ENCODE measurements around the gene FSCN2. TPM values are rescaled to one million over a fixed set of nuclear protein-coding genes. Genes with fewer than 3 reads are reported as not detected.
A peak's percentile ranks its signal among the peaks of the same experiment; 100 is the strongest.

The FSCN2 gene
- total RNA-seq, 3 donors from 2014 or later (not counting 1 experiment from before 2014, with no cell fraction given): 0.26 to 2.6 (median 1.0) TPM

GRCh38 chr17:81577278-81578000 is 49.3 kb downstream of the FSCN2 start:
- H3K27ac ChIP-seq (ENCODE audit: low read length): no peak overlapping the region

GRCh38 chr17:81578038-81578441 is 49.9 kb downstream of the FSCN2 start:
- Histone ChIP-seq H3K4me1 (ENCODE audit: control insufficient read depth, insufficient read depth, low read length) (no peaks in the 10 kb centered on the region), H3K36me3 (ENCODE audit: control insufficient read depth, insufficient read depth, low read length) (peaks cover 31% of the 10 kb centered on the region), H3K27ac (ENCODE audit: low read length) (no peak overlapping the region), H3K9me3 (ENCODE audit: control insufficient read depth, insufficient read depth, low read length) (no peaks in the 10 kb centered on the region), H3K27me3 (ENCODE audit: control insufficient read depth, insufficient read depth, low read length) (no peaks in the 10 kb centered on the region), H3K4me3 (ENCODE audit: low read length) (no peak overlapping the region)
- ATAC-seq (no peak), DNase-seq (no peak)
- H3K9me3 Mint-ChIP-seq: no peaks in the 10 kb centered on the region
- TF ChIP-seq CTCF (IDR thresholded peaks at IDR 0.05): no peak
- WGBS (ENCODE audit: insufficient coverage): 97% methylated on average over 10 of the region's 10 CpGs
- no peaks in the 10 kb centered on the region for H3K36me3 Mint-ChIP-seq
- no peaks in the 10 kb centered on the region for H3K27me3 Mint-ChIP-seq (ENCODE audit: low read depth in 2 of 2)
- peaks cover 18 to 36% of the 10 kb centered on the region in 2 donors for H3K4me1 Mint-ChIP-seq
- no peak overlapping the region for H3K4me3 Mint-ChIP-seq
- peak overlapping the region in 1 of 2 donors; percentile 23 for H3K27ac Mint-ChIP-seq
- intact Hi-C loops (cut with micrococcal nuclease): no loop called here

More at GRCh38 chr17:81577278-81578000, 49.3 kb downstream of the FSCN2 start:
- TF ChIP-seq CTCF (IDR thresholded peaks at IDR 0.05): no peak
- no peaks in the 10 kb centered on the region for H3K9me3 Mint-ChIP-seq
- H3K4me3 Mint-ChIP-seq: no peak overlapping the region
- H3K4me1 Mint-ChIP-seq: peaks cover 18 to 36% of the 10 kb centered on the region in 2 donors
- H3K4me1 ChIP-seq (ENCODE audit: control insufficient read depth, insufficient read depth, low read length): no peaks in the 10 kb centered on the region
- H3K27me3 ChIP-seq (ENCODE audit: control insufficient read depth, insufficient read depth, low read length): no peaks in the 10 kb centered on the region
- WGBS (ENCODE audit: insufficient coverage): 88% methylated on average over 11 of the region's 11 CpGs
- H3K4me3 ChIP-seq (ENCODE audit: low read length): no peak overlapping the region
- H3K27ac Mint-ChIP-seq: peak overlapping the region in 1 of 2 donors; percentile 23
- intact Hi-C loops (cut with micrococcal nuclease): no loop called here
- no peaks in the 10 kb centered on the region for H3K9me3 ChIP-seq (ENCODE audit: control insufficient read depth, insufficient read depth, low read length)
- peaks cover 32% of the 10 kb centered on the region for H3K36me3 ChIP-seq (ENCODE audit: control insufficient read depth, insufficient read depth, low read length)
- no peaks in the 10 kb centered on the region for H3K36me3 Mint-ChIP-seq
- ATAC-seq: no peak
- no peak for DNase-seq
- no peaks in the 10 kb centered on the region for H3K27me3 Mint-ChIP-seq (ENCODE audit: low read depth in 2 of 2)

- TF ChIP-seq CTCF (IDR thresholded peaks at IDR 0.05): no peak
- Mint-ChIP-seq H3K27me3 (ENCODE audit: low read depth in 2 of 2) (no peaks in the 10 kb centered on the region), H3K9me3 (no peaks in the 10 kb centered on the region), H3K27ac (no peak overlapping the region), H3K4me3 (no peak overlapping the region), H3K36me3 (peaks cover 2% of the 10 kb centered on the region), H3K4me1 (peaks cover 18 to 36% of the 10 kb centered on the region in 2 donors)
- Histone ChIP-seq H3K9me3 (ENCODE audit: control insufficient read depth, insufficient read depth, low read length) (no peaks in the 10 kb centered on the region), H3K27me3 (ENCODE audit: control insufficient read depth, insufficient read depth, low read length) (no peaks in the 10 kb centered on the region), H3K4me1 (ENCODE audit: control insufficient read depth, insufficient read depth, low read length) (no peaks in the 10 kb centered on the region), H3K36me3 (ENCODE audit: control insufficient read depth, insufficient read depth, low read length) (peaks cover 29% of the 10 kb centered on the region), H3K4me3 (ENCODE audit: low read length) (no peak overlapping the region), H3K27ac (ENCODE audit: low read length) (no peak overlapping the region)
- DNase-seq (no peak), ATAC-seq (no peak)
- over 99% methylated on average over 4 of the region's 6 CpGs for WGBS (ENCODE audit: insufficient coverage)
- intact Hi-C loops (cut with micrococcal nuclease): no loop called here
These were observed 50.5 kb downstream of the FSCN2 start for GRCh38 chr17:81578561-81579225.

Measured in natural killer cell (primary cell).